Spleen (tissue), 7 donors: Measurements from ENCODE around the gene ANKRD36.
"Not testable (repeated sequence)": the region's sequence is repeated elsewhere in the genome, so short reads cannot be mapped to it uniquely, and the experiment has no call there.

Source experiments
- CTCF ChIP-seq, 11 experiments: fragments of 200-600 bp in 7 of 11; fragments of 450-650 bp in 4 of 11; sonication (generic) in 4 of 11; IDR thresholded peaks in 8 of 11; conservative IDR thresholded peaks in 3 of 11; 1 replicate in 7 of 11; 2 replicates in 4 of 11; pipeline versions ENCODE4 v1.4.0 to v1.8.0; 2016 to 2021; ENCODE audit warnings: antibody characterized with exemption in 11 of 11, inconsistent platforms in 4 of 11, mild to moderate bottlenecking in 1 of 11
- POLR2A ChIP-seq, 3 donors: fragments of 450-650 bp; IDR thresholded peaks; one replicate each; pipeline ENCODE4 v1.5.1; 2017; ENCODE audit warnings: antibody characterized with exemption in 3 of 3, mild to moderate bottlenecking in 1 of 3
- POLR2AphosphoS5 ChIP-seq, 3 donors: sonication (generic); formaldehyde crosslinking; IDR thresholded peaks; one replicate each; pipeline ENCODE4 v1.5.1; 2017; ENCODE audit warnings: antibody characterized with exemption in 3 of 3
- donor health status: DM: no; HTN: no; CAD: no; lungs with moderate emphysema.
- donor health status: DM: no; HTN: no; CAD: no.
- donor health status: DM: no; HTN: no; CAD: no.

GRCh38 chr2:97129090-97129489 lies 16.1 kb downstream of the ANKRD36 start:
- not testable (repeated sequence) for TF ChIP-seq CTCF (IDR thresholded peaks at IDR 0.05 in 8 of 11, conservative IDR thresholded peaks at IDR 0.05 in 3 of 11); POLR2AphosphoS5 (IDR thresholded peaks at IDR 0.05); POLR2A (IDR thresholded peaks at IDR 0.05)
